Measurements from ENCODE around the gene RNPEPL1. TPM values are rescaled to one million over a fixed set of nuclear protein-coding genes. Genes with fewer than 3 reads are reported as not detected.

RNPEPL1 gene
- total and polyA plus RNA-seq, 10 of the 15 experiments (the other 5 are each of a cell fraction or from before 2014, with no cell fraction given): 0.24 to 49.5 (median 6.8) TPM

GRCh38 chr2:240557101-240557751, 11.1 kb upstream of the RNPEPL1 start (continued):
- TF ChIP-seq MYC (IDR thresholded peaks at IDR 0.05; ENCODE audit: insufficient read depth, insufficient read length, insufficient replicate concordance, low read length, severe bottlenecking) (no peak), YY1 (IDR thresholded peaks at IDR 0.05; ENCODE audit: low read depth, low read length) (no peak), FOXM1 (IDR thresholded peaks at IDR 0.05; ENCODE audit: low read depth, low read length) (no peak), NBN (IDR thresholded peaks at IDR 0.05) (no peak), PML (IDR thresholded peaks at IDR 0.05; ENCODE audit: low read length) (no peak), ZNF384 (IDR thresholded peaks at IDR 0.05; ENCODE audit: borderline replicate concordance, low read depth, low read length) (no peak), SMC3 (IDR thresholded peaks at IDR 0.05; ENCODE audit: borderline replicate concordance, low read length) (no peak)
- TF ChIP-seq, protein P1, sequence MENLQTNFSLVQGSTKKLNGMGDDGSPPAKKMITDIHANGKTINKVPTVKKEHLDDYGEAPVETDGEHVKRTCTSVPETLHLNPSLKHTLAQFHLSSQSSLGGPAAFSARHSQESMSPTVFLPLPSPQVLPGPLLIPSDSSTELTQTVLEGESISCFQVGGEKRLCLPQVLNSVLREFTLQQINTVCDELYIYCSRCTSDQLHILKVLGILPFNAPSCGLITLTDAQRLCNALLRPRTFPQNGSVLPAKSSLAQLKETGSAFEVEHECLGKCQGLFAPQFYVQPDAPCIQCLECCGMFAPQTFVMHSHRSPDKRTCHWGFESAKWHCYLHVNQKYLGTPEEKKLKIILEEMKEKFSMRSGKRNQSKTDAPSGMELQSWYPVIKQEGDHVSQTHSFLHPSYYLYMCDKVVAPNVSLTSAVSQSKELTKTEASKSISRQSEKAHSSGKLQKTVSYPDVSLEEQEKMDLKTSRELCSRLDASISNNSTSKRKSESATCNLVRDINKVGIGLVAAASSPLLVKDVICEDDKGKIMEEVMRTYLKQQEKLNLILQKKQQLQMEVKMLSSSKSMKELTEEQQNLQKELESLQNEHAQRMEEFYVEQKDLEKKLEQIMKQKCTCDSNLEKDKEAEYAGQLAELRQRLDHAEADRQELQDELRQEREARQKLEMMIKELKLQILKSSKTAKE (IDR thresholded peaks at IDR 0.05; ENCODE audit: low read depth, poor library complexity, severe bottlenecking): no peak
- TF ChIP-seq, protein P2, sequence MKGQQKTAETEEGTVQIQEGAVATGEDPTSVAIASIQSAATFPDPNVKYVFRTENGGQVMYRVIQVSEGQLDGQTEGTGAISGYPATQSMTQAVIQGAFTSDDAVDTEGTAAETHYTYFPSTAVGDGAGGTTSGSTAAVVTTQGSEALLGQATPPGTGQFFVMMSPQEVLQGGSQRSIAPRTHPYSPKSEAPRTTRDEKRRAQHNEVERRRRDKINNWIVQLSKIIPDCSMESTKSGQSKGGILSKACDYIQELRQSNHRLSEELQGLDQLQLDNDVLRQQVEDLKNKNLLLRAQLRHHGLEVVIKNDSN (IDR thresholded peaks at IDR 0.05; ENCODE audit: borderline replicate concordance, extremely low read length, insufficient read depth, low read depth, low read length): no peak

Data from GM12878 (cell line).